ENCODE results near the gene TRAPPC2B.
"Not testable (repeated sequence)": the region's sequence is repeated elsewhere in the genome, so short reads cannot be mapped to it uniquely, and the experiment has no call there.

TRAPPC2B gene

GRCh38 chr19:57374647-57375046, 11.3 kb downstream of the TRAPPC2B start:
- DNase-seq (ENCODE audit: low read depth), result not testable (repeated sequence)

DNA sequence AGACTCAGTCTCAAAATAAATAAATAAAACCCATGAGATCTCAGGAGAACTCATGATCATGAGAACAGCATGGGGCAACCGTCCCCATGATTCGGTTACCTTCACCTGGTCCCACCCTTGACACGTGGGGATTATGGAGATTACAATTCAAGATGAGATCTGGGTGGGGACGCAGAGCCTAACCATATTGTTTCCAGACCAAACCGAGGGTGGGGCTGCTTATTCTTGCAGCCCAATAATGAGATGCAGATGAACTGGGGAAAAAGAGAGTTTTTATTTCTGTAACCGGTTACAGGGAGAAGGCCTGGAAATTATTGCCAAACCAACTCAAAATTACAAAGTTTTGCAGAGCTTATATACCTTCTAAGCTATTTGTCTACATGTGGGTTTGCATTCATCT, 12.8 kb downstream of the TRAPPC2B start:
- DNase-seq (ENCODE audit: low read depth), result no peak

- no peak for DNase-seq (ENCODE audit: low read depth)
Measured at GRCh38 chr19:57377498-57378146, 14.3 kb downstream of the TRAPPC2B start.

GRCh38 chr19:57380923-57381322, 17.6 kb downstream of the TRAPPC2B start:
- DNase-seq (ENCODE audit: low read depth), result no peak

DNA sequence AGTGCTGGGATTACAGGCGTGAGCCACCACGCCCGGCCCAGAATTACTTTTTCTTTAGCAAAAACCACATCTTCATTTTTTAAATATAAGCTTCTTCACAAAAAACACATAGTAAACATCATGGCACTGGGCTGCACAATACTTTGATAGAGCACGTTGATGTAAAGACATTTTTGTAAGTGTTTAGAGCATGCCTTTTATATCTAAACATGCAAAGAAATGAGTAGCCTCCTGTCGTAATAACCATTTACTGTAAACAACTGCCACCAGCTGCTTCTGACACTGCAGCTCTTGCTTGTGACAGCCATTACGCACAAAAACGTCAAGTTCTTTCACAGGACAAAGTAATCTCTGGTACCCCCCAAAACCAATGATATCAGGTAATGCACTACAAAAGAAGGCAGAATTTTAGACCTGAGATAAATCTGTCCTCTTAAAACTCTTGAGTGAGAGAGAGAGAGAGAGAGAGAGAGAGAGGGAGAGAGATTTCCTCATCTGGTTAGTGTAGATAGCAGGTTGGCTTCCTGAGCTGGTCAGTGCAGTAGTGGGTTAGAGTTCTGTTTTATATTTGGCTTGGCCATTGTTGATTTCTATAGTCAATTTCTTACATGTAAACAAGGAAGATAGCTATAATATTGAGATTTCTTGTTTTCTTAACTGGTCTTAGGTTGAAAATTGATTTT, 19.6 kb downstream of the TRAPPC2B start:
- DNase-seq (ENCODE audit: low read depth), result no peak

DNA sequence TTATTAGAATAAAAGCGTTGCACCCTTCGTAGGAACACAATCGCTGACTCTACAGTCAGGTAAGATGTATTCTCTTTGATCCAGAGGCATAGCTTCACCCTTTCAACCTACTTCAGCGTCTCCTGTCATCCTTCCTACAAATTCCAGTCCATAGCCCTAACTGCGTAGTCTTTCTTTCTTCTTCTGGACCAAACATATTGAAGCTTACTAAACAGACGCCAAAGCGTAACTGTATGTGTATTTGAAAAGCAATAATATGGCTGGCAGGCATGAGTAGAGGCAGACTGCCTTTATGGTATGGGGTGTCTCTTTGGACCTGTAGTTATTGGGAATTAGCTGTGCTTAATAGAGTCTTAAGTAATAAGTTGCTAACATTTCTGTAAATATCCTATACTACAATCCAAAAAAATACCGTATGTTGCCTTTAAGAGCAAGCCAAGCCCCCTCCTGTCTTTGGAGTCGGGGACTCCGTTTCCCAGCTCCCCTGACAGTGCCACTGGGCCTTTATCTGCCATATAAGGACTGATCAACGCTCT, 25.9 kb downstream of the TRAPPC2B start:
- DNase-seq (ENCODE audit: low read depth), result no peak

- peak; percentile 98 for DNase-seq (ENCODE audit: low read depth)
Measured at GRCh38 chr19:57389730-57390598, 26.6 kb downstream of the TRAPPC2B start, which contains the start of gene ZNF548. TSS of gene ZNF548 (plus strand) at chr19:57389854. CDS start at chr19:57390100, 246 bp downstream.

GRCh38 chr19:57395710-57396109, 32.4 kb downstream of the TRAPPC2B start:
- DNase-seq (ENCODE audit: low read depth), result no peak

DNA sequence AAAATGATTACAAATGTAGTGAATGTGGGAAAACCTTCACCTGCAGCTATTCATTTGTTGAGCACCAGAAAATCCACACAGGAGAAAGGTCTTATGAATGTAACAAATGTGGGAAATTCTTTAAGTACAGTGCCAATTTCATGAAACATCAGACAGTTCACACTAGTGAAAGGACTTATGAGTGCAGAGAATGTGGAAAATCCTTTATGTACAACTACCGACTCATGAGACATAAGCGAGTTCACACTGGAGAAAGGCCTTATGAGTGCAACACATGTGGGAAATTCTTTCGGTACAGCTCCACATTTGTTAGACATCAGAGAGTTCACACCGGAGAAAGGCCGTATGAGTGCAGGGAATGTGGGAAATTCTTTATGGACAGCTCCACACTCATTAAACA, 35.5 kb downstream of the TRAPPC2B start:
- DNase-seq (ENCODE audit: low read depth), result no peak

GRCh38 chr19:57403737-57404563, 40.6 kb downstream of the TRAPPC2B start:
- no peak for DNase-seq (ENCODE audit: low read depth)

GRCh38 chr19:57406516-57407123, 43.3 kb downstream of the TRAPPC2B start:
- DNase-seq (ENCODE audit: low read depth), result peak; percentile 61

- peak; percentile 87 for DNase-seq (ENCODE audit: low read depth)
Measured at GRCh38 chr19:57410877-57411671, 47.7 kb downstream of the TRAPPC2B start, which contains the start of gene ZNF17. TSS of gene ZNF17 (plus strand) at chr19:57411161. CDS start at chr19:57413616, 2,455 bp downstream.

Data from activated gamma-delta T cell treated with anti-CD3 and anti-CD28 coated beads, Interleukin-2, amount 50 U/mL, for 16 hours (primary cell).